ENCODE data around the gene NADK. TPM values are rescaled to one million over a fixed set of nuclear protein-coding genes. Genes with fewer than 3 reads are reported as not detected.
A peak's percentile ranks its signal among the peaks of the same experiment; 100 is the strongest.

NADK gene
- total and polyA plus RNA-seq, 2 of the 13 experiments (the other 11 are each of a cell fraction or from before 2014, with no cell fraction given), result 56.6 to 60.1 TPM

DNA sequence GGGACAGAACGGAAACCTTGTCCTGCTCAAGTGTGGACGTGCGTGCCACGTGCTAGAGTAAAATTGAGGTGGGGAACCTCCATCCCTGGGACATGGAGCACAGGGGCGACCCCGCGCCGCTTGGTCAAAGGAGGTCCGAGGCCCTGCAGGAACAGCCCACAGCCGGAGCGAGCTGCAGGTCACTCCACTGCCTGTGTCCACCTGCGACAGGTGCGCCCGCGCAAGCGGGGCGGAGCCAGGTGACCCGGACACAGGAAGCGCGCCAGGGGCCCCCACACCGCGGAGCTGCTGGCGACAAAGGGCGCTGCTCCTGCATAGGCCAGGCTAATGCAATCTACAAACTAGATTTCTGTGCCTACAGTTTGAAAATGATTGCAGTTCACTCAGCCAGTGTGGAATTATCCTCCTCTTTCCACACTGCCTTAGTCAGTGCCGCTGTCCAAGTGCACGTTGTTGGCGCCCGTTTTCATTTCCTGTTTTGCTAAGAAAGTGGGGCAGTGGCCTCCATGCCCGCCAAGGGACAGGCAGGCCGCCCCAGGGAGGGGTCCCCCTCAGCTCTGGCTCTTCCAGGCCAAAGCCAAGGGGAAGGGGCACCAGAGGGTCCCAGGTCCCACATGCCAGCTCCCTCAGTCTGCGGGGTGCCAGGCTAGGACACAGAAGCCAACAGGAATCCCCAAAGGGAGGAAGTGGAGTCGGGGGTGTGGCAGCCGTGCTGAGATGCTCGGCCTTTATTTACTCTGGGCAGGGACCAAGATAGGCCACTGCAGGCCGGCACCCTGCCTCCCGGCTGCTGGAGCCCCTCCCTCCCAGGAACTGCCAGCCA, 4.3 kb upstream of the NADK start (continued):
- TF ChIP-seq, protein P1, sequence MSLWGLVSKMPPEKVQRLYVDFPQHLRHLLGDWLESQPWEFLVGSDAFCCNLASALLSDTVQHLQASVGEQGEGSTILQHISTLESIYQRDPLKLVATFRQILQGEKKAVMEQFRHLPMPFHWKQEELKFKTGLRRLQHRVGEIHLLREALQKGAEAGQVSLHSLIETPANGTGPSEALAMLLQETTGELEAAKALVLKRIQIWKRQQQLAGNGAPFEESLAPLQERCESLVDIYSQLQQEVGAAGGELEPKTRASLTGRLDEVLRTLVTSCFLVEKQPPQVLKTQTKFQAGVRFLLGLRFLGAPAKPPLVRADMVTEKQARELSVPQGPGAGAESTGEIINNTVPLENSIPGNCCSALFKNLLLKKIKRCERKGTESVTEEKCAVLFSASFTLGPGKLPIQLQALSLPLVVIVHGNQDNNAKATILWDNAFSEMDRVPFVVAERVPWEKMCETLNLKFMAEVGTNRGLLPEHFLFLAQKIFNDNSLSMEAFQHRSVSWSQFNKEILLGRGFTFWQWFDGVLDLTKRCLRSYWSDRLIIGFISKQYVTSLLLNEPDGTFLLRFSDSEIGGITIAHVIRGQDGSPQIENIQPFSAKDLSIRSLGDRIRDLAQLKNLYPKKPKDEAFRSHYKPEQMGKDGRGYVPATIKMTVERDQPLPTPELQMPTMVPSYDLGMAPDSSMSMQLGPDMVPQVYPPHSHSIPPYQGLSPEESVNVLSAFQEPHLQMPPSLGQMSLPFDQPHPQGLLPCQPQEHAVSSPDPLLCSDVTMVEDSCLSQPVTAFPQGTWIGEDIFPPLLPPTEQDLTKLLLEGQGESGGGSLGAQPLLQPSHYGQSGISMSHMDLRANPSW (CRISPR knock-in tag; IDR thresholded peaks at IDR 0.05; ENCODE audit: borderline replicate concordance), result no peak
- TF ChIP-seq MTA3 (CRISPR knock-in tag; IDR thresholded peaks at IDR 0.05) (no peak), BRCA1 (CRISPR knock-in tag; IDR thresholded peaks at IDR 0.05) (no peak), SMARCC2 (IDR thresholded peaks at IDR 0.05) (no peak), AGO1 (IDR thresholded peaks at IDR 0.05; ENCODE audit: low read depth, low read length, poor library complexity, severe bottlenecking) (peak; percentile 92), YEATS2 (CRISPR knock-in tag; IDR thresholded peaks at IDR 0.05; ENCODE audit: borderline replicate concordance) (no peak), SNAI1 (CRISPR knock-in tag; IDR thresholded peaks at IDR 0.05; ENCODE audit: borderline replicate concordance) (peak; percentile 87; the same call in 1 of the 2 replicates), ZNF230 (CRISPR knock-in tag; IDR thresholded peaks at IDR 0.05) (no peak), MBNL3 (CRISPR knock-in tag; conservative IDR thresholded peaks at IDR 0.05) (no peak), SNAPC2 (CRISPR knock-in tag; IDR thresholded peaks at IDR 0.05) (0 out of 2 replicates have a peak, but pooled peaks have one; percentile 41), MED8 (CRISPR knock-in tag; IDR thresholded peaks at IDR 0.05; ENCODE audit: insufficient replicate concordance) (no peak), ZNF317 (CRISPR knock-in tag; IDR thresholded peaks at IDR 0.05) (no peak), CCAR2 (optimal IDR thresholded peaks at IDR 0.05; ENCODE audit: low read depth, low read length) (peak; percentile 34), ZNF747 (CRISPR knock-in tag; IDR thresholded peaks at IDR 0.05; ENCODE audit: borderline replicate concordance) (no peak), TCF7 (IDR thresholded peaks at IDR 0.05; ENCODE audit: low read depth) (no peak), IKZF1 (IDR thresholded peaks at IDR 0.05) (no peak), NPAS2 (CRISPR knock-in tag; IDR thresholded peaks at IDR 0.05; ENCODE audit: borderline replicate concordance) (no peak), ZNF768 (CRISPR knock-in tag; IDR thresholded peaks at IDR 0.05) (no peak), SMYD3 (CRISPR knock-in tag; IDR thresholded peaks at IDR 0.05) (0 out of 2 replicates have a peak, but pooled peaks have one; percentile 62), RFX1 (IDR thresholded peaks at IDR 0.05) (no peak), ISX (CRISPR knock-in tag; conservative IDR thresholded peaks at IDR 0.05) (no peak), ZIK1 (CRISPR knock-in tag; IDR thresholded peaks at IDR 0.05; ENCODE audit: borderline replicate concordance, low read depth) (no peak), ZNF446 (CRISPR knock-in tag; IDR thresholded peaks at IDR 0.05) (no peak)
- TF ChIP-seq, protein P2, sequence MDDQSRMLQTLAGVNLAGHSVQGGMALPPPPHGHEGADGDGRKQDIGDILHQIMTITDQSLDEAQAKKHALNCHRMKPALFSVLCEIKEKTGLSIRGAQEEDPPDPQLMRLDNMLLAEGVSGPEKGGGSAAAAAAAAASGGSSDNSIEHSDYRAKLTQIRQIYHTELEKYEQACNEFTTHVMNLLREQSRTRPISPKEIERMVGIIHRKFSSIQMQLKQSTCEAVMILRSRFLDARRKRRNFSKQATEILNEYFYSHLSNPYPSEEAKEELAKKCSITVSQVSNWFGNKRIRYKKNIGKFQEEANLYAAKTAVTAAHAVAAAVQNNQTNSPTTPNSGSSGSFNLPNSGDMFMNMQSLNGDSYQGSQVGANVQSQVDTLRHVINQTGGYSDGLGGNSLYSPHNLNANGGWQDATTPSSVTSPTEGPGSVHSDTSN (CRISPR knock-in tag; IDR thresholded peaks at IDR 0.05; ENCODE audit: borderline replicate concordance), result no peak
- TF ChIP-seq, protein P3, sequence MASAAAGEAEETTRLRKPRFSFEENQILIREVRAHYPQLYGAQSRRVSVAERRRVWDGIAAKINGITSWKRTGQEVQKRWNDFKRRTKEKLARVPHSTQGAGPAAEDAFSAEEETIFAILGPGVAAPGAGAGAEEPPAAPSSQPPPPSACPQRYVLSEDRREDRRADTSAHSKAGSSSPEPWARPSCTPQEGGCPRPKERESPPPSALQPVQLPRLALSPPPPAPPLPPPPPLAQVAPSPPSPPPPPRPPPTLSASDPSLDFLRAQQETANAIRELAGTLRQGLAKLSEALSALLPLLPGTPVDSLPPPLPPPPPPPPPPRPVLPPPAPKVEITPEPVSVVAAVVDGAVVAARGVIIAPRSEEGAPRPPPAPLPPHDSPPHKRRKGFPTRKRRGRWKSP (CRISPR knock-in tag; IDR thresholded peaks at IDR 0.05), result 0 out of 2 replicates have a peak, but pooled peaks have one; percentile 22
- TF ChIP-seq, protein P4, sequence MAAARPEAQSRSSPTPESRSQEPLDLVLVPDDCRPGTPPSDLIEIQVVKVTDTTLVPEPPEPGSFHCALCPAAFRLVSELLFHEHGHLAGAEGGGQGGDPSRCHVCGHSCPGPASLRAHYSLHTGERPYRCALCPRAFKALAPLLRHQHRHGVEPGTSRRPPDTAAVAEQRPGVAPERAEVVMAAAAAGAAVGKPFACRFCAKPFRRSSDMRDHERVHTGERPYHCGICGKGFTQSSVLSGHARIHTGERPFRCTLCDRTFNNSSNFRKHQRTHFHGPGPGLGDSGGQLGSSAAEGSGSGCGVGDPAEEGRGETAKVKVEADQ (CRISPR knock-in tag; IDR thresholded peaks at IDR 0.05; ENCODE audit: borderline replicate concordance), result no peak

All from HepG2 (cell line).